ENCODE measurements around the gene ATP5PF.

DNA sequence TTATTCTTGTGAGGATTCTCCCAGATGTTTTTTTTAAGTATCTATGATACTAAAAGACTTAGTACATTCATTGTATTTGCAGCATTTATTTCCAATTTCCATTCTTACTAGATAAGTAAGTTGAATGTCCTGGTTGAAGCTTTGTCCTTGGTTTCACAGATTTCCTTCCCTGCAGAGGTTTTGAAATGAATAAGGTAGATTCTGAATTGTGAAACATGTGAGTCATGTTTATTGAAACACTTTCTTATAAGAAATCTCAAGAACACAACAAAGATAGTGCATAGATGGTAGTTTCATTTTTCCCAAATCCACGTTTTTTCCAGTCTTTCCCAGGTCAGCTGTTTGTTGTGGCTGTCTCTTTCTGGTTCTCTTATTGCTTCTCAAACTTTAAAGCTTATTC is 24.9 kb upstream of the ATP5PF start:
- no peak for TF ChIP-seq EZH2phosphoT487 (IDR thresholded peaks at IDR 0.05; ENCODE audit: borderline replicate concordance, low read length)
- TF ChIP-seq CTCF (IDR thresholded peaks at IDR 0.05; ENCODE audit: low read depth, low read length, poor library complexity, severe bottlenecking) = no peak

Measured in DOHH2 (cell line).